Measurements from ENCODE around the gene DUSP7. TPM values are rescaled to one million over a fixed set of nuclear protein-coding genes. Genes with fewer than 3 reads are reported as not detected.
A peak's percentile ranks its signal among the peaks of the same experiment; 100 is the strongest.

Gene DUSP7
- total and polyA plus RNA-seq, 9 of the 15 experiments (the other 6 are each of a cell fraction or from before 2014, with no cell fraction given) = 0.45 to 15.8 (median 8.2) TPM

DNA sequence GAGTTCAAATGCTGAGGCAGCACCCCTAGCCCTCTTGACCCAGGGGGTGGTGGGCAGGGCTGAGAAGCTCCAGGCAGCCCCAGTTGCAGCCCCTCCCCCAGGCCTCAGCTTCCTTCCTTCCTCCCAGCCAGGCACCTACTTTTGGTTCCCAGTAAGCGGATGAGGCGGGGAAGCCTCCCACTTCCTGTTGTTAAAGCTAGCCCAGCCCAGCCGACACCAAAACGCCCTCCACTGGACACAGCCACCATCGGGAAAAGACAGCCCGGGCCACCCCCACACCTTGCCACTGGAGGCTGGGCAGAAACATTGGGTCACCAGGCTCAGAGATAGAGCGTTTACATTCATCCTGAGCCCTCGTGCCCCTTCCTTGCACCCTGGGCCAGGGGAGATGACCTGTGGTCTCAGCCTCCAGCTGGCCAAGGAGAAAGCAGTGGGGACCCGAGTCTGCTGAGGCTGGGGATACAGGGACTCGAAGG, 3.5 kb downstream of the DUSP7 start (continued):
- TF ChIP-seq, protein P1, sequence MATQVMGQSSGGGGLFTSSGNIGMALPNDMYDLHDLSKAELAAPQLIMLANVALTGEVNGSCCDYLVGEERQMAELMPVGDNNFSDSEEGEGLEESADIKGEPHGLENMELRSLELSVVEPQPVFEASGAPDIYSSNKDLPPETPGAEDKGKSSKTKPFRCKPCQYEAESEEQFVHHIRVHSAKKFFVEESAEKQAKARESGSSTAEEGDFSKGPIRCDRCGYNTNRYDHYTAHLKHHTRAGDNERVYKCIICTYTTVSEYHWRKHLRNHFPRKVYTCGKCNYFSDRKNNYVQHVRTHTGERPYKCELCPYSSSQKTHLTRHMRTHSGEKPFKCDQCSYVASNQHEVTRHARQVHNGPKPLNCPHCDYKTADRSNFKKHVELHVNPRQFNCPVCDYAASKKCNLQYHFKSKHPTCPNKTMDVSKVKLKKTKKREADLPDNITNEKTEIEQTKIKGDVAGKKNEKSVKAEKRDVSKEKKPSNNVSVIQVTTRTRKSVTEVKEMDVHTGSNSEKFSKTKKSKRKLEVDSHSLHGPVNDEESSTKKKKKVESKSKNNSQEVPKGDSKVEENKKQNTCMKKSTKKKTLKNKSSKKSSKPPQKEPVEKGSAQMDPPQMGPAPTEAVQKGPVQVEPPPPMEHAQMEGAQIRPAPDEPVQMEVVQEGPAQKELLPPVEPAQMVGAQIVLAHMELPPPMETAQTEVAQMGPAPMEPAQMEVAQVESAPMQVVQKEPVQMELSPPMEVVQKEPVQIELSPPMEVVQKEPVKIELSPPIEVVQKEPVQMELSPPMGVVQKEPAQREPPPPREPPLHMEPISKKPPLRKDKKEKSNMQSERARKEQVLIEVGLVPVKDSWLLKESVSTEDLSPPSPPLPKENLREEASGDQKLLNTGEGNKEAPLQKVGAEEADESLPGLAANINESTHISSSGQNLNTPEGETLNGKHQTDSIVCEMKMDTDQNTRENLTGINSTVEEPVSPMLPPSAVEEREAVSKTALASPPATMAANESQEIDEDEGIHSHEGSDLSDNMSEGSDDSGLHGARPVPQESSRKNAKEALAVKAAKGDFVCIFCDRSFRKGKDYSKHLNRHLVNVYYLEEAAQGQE (IDR thresholded peaks at IDR 0.05; ENCODE audit: borderline replicate concordance) = peak; percentile 39; the same call in 1 of the 2 replicates
- TF ChIP-seq, protein P1 (CRISPR knock-in tag; IDR thresholded peaks at IDR 0.05; ENCODE audit: low read depth) = no peak
- TF ChIP-seq JUNB (CRISPR knock-in tag; conservative IDR thresholded peaks at IDR 0.05) = no peak
- no peak for TF ChIP-seq SAP30 (IDR thresholded peaks at IDR 0.05; ENCODE audit: borderline replicate concordance, insufficient read depth, low read depth, low read length, poor library complexity, severe bottlenecking)
- TF ChIP-seq ZNF175 (CRISPR knock-in tag; IDR thresholded peaks at IDR 0.05; ENCODE audit: low read depth) = 0 out of 2 replicates have a peak, but pooled peaks have one; percentile 31
- peak; percentile 62 for TF ChIP-seq EGR1 (conservative IDR thresholded peaks at IDR 0.05)
- TF ChIP-seq GABPA (tag; conservative IDR thresholded peaks at IDR 0.05; ENCODE audit: low read depth) = peak; percentile 87
- TF ChIP-seq, protein P2, sequence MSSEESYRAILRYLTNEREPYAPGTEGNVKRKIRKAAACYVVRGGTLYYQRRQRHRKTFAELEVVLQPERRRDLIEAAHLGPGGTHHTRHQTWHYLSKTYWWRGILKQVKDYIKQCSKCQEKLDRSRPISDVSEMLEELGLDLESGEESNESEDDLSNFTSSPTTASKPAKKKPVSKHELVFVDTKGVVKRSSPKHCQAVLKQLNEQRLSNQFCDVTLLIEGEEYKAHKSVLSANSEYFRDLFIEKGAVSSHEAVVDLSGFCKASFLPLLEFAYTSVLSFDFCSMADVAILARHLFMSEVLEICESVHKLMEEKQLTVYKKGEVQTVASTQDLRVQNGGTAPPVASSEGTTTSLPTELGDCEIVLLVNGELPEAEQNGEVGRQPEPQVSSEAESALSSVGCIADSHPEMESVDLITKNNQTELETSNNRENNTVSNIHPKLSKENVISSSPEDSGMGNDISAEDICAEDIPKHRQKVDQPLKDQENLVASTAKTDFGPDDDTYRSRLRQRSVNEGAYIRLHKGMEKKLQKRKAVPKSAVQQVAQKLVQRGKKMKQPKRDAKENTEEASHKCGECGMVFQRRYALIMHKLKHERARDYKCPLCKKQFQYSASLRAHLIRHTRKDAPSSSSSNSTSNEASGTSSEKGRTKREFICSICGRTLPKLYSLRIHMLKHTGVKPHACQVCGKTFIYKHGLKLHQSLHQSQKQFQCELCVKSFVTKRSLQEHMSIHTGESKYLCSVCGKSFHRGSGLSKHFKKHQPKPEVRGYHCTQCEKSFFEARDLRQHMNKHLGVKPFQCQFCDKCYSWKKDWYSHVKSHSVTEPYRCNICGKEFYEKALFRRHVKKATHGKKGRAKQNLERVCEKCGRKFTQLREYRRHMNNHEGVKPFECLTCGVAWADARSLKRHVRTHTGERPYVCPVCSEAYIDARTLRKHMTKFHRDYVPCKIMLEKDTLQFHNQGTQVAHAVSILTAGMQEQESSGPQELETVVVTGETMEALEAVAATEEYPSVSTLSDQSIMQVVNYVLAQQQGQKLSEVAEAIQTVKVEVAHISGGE (CRISPR knock-in tag; IDR thresholded peaks at IDR 0.05) = peak in 1 of 3 experiments; percentile 89; a peak in 2 of 6 replicates
- TF ChIP-seq, protein P3, sequence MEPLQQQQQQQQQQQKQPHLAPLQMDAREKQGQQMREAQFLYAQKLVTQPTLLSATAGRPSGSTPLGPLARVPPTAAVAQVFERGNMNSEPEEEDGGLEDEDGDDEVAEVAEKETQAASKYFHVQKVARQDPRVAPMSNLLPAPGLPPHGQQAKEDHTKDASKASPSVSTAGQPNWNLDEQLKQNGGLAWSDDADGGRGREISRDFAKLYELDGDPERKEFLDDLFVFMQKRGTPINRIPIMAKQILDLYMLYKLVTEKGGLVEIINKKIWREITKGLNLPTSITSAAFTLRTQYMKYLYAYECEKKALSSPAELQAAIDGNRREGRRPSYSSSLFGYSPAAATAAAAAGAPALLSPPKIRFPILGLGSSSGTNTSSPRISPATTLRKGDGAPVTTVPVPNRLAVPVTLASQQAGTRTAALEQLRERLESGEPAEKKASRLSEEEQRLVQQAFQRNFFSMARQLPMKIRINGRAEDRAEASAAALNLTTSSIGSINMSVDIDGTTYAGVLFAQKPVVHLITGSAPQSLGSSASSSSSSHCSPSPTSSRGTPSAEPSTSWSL (CRISPR knock-in tag; IDR thresholded peaks at IDR 0.05; ENCODE audit: borderline replicate concordance) = no peak
- peak; percentile 67 for TF ChIP-seq ETV1 (tag; conservative IDR thresholded peaks at IDR 0.05; ENCODE audit: low read depth)
- TF ChIP-seq, protein P4, sequence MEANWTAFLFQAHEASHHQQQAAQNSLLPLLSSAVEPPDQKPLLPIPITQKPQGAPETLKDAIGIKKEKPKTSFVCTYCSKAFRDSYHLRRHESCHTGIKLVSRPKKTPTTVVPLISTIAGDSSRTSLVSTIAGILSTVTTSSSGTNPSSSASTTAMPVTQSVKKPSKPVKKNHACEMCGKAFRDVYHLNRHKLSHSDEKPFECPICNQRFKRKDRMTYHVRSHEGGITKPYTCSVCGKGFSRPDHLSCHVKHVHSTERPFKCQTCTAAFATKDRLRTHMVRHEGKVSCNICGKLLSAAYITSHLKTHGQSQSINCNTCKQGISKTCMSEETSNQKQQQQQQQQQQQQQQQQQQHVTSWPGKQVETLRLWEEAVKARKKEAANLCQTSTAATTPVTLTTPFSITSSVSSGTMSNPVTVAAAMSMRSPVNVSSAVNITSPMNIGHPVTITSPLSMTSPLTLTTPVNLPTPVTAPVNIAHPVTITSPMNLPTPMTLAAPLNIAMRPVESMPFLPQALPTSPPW (CRISPR knock-in tag; IDR thresholded peaks at IDR 0.05) = peak; percentile 47; the same call in 1 of the 2 replicates
